Caco-2 (cell line): ENCODE data around the gene KRT13. TPM values are rescaled to one million over a fixed set of nuclear protein-coding genes. Genes with fewer than 3 reads are reported as not detected.

Source experiments
- BruUV-seq: library from RNA; stranded (reverse); fragments of 400-500 nt; replicated peaks from 2 replicates; lab custom pipeline; 2021; lab: Mats Ljungman, UMichigan
- CTCF ChIA-PET: fragments of 300-600 bp; sonication (Branson Sonifier 250); formaldehyde crosslinking; loops from one replicate; lab custom pipeline; 2022; ENCODE audit warnings: antibody characterized with exemption; lab: Charles Lee
- POLR2A ChIA-PET: fragments of 300-600 bp; sonication (Branson Sonifier 250); formaldehyde crosslinking; loops from one replicate; lab custom pipeline; 2022; ENCODE audit warnings: antibody characterized with exemption; lab: Charles Lee
- DNase-seq, 2 experiments: peaks; one replicate each; pipeline versions ENCODE4 v3.0.0 to v3.0.0-alpha.2; 2020 to 2022
- H3K27me3 ChIP-seq: replicated peaks from 2 replicates; pipeline ENCODE4 v1.6.0; 2011; ENCODE audit warnings: low read length; ENCODE audit not compliant: control insufficient read depth, insufficient read depth
- H3K36me3 ChIP-seq: 2 replicates; pipeline ENCODE4 v1.5.1; 2011; ENCODE audit warnings: low read length; ENCODE audit not compliant: control insufficient read depth, insufficient read depth
- H3K4me1 ChIP-seq: fragments of 250-450 bp; sonication (Bioruptor Pico); 2 replicates; pipeline ENCODE4 v1.5.1; 2020; ENCODE audit warnings: mild to moderate bottlenecking
- H3K4me3 ChIP-seq: 2 replicates; pipeline ENCODE4 v1.5.1; 2011; ENCODE audit warnings: low read depth, mild to moderate bottlenecking, control low read depth, low read length
- H3K9me3 ChIP-seq: fragments of 250-450 bp; sonication (Bioruptor Pico); 2 replicates; pipeline ENCODE4 v1.5.1; 2020; ENCODE audit warnings: mild to moderate bottlenecking, moderate library complexity
- H3K27ac Mint-ChIP-seq: one replicate; pipeline ENCODE4 v1.8.0; 2022; ENCODE audit warnings: mixed read lengths; ENCODE audit not compliant: unreplicated experiment
- H3K27me3 Mint-ChIP-seq: one replicate; pipeline ENCODE4 v1.8.0; 2022; ENCODE audit warnings: mixed read lengths; ENCODE audit not compliant: insufficient read depth, unreplicated experiment
- H3K36me3 Mint-ChIP-seq: one replicate; pipeline ENCODE4 v1.8.0; 2022; ENCODE audit warnings: mild to moderate bottlenecking, mixed read lengths; ENCODE audit not compliant: insufficient read depth, unreplicated experiment
- H3K4me1 Mint-ChIP-seq: one replicate; pipeline ENCODE4 v1.8.0; 2022; ENCODE audit warnings: low read depth, mixed read lengths; ENCODE audit not compliant: unreplicated experiment
- H3K4me3 Mint-ChIP-seq: one replicate; pipeline ENCODE4 v1.8.0; 2022; ENCODE audit warnings: mild to moderate bottlenecking, moderate library complexity, mixed read lengths; ENCODE audit not compliant: unreplicated experiment
- H3K9me3 Mint-ChIP-seq: one replicate; pipeline ENCODE4 v1.8.0; 2022; ENCODE audit warnings: mixed read lengths; ENCODE audit not compliant: unreplicated experiment
- intact Hi-C: fragments of 100-400 bp; cut with micrococcal nuclease; formaldehyde crosslinking; loops from one replicate; pipeline ENCODE4 v1.10.0; 2022; ENCODE audit not compliant: unreplicated experiment
- total RNA-seq: library from RNA; stranded (reverse); gene quantifications from 2 replicates; pipeline ENCODE4 v1.2.3, GENCODE V29; 2022
- TF ChIP-seq, protein P1 (sequence below), 2 experiments: fragments of 200-600 bp in 1 of 2; IDR thresholded peaks; 1 replicate in 1 of 2; 2 replicates in 1 of 2; pipeline versions ENCODE4 v1.5.1 to v1.8.0; 2011 to 2022; ENCODE audit warnings: antibody characterized with exemption in 1 of 2, control low read depth in 1 of 2, inconsistent platforms in 1 of 2, low read depth in 1 of 2, low read length in 1 of 2, mild to moderate bottlenecking in 1 of 2, moderate library complexity in 1 of 2; ENCODE audit not compliant: insufficient read depth in 1 of 2, severe bottlenecking in 1 of 2, unreplicated experiment in 1 of 2

The KRT13 gene
- total RNA-seq, 1 experiment from 2014 or later, result not detected

GRCh38 chr17:41489531-41489930 is 15.9 kb downstream of the KRT13 start, which contains the start of gene KRT36:
Gene KRT36 (minus strand): TSS chr17:41489910. CDS start chr17:41489864, 46 bp downstream.
- no peaks in the 10 kb centered on the region for H3K4me1 Mint-ChIP-seq
- no peaks in the 10 kb centered on the region for H3K36me3 Mint-ChIP-seq
- no TSS peak for BruUV-seq

GRCh38 chr17:41486809-41487530 is 18.4 kb downstream of the KRT13 start:
- no peaks in the 10 kb centered on the region for H3K27me3 Mint-ChIP-seq
- CTCF ChIA-PET, result no interaction called here

More at GRCh38 chr17:41489531-41489930, 15.9 kb downstream of the KRT13 start, which contains the start of gene KRT36:
- no peak within 1 kb of the TSS for H3K4me3 ChIP-seq
- no peaks in the 10 kb centered on the region for H3K27me3 ChIP-seq
- no peaks in the 10 kb centered on the region; the same call in 1 of the 2 replicates for H3K4me1 ChIP-seq
- Mint-ChIP-seq H3K27me3 (no peaks in the 10 kb centered on the region), H3K4me3 (no peak within 1 kb of the TSS), H3K9me3 (no peaks in the 10 kb centered on the region), H3K27ac (no peak within 1 kb of the TSS)
- H3K36me3 ChIP-seq, result no peaks in the 10 kb centered on the region
- POLR2A ChIA-PET, result no interaction called here
- TF ChIP-seq, protein P1, sequence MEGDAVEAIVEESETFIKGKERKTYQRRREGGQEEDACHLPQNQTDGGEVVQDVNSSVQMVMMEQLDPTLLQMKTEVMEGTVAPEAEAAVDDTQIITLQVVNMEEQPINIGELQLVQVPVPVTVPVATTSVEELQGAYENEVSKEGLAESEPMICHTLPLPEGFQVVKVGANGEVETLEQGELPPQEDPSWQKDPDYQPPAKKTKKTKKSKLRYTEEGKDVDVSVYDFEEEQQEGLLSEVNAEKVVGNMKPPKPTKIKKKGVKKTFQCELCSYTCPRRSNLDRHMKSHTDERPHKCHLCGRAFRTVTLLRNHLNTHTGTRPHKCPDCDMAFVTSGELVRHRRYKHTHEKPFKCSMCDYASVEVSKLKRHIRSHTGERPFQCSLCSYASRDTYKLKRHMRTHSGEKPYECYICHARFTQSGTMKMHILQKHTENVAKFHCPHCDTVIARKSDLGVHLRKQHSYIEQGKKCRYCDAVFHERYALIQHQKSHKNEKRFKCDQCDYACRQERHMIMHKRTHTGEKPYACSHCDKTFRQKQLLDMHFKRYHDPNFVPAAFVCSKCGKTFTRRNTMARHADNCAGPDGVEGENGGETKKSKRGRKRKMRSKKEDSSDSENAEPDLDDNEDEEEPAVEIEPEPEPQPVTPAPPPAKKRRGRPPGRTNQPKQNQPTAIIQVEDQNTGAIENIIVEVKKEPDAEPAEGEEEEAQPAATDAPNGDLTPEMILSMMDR (IDR thresholded peaks at IDR 0.05; ENCODE audit: insufficient read depth in 1 of 2, low read depth in 1 of 2, low read length in 1 of 2, severe bottlenecking in 1 of 2, unreplicated experiment in 1 of 2), result no peak
- H3K9me3 ChIP-seq, result no peaks in the 10 kb centered on the region
- intact Hi-C loops, result no loop called here
- CTCF ChIA-PET, result interaction anchor here (1.3 kb wide), 1 partner anchor 174 kb away, joined by 3 read pairs; no protein-coding TSS in a partner anchor
- no peak for DNase-seq

DNA sequence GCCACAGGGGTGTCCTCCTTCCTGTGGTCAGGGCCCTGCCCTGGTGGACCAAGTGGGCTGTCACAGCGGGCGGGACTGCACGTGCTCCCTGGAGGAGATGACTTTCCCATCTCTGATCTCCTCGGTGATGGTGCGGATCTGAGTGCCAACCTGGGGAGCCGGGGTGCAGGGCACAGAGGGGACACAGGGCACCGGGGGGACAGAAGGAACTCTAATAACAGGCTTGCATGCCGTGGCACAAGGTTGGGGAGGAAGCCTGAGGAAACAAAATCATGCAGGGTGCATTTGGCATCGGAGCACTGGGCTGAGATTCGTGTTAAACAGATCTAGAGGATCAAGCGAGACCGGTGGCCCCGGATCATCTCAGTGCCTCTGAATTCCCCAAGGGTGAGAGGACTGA is 19.1 kb downstream of the KRT13 start:
- CTCF ChIA-PET, result no interaction called here
- peaks cover 11% of the 10 kb centered on the region for H3K4me1 Mint-ChIP-seq
- H3K27me3 ChIP-seq, result no peaks in the 10 kb centered on the region

More at GRCh38 chr17:41486809-41487530, 18.4 kb downstream of the KRT13 start:
- Histone ChIP-seq H3K9me3 (no peaks in the 10 kb centered on the region), H3K27me3 (no peaks in the 10 kb centered on the region), H3K36me3 (no peaks in the 10 kb centered on the region), H3K4me1 (peaks cover 16% of the 10 kb centered on the region), H3K4me3 (no peak overlapping the region)
- BruUV-seq, result no TSS peak
- TF ChIP-seq, protein P1 (IDR thresholded peaks at IDR 0.05; ENCODE audit: insufficient read depth in 1 of 2, low read depth in 1 of 2, low read length in 1 of 2, severe bottlenecking in 1 of 2, unreplicated experiment in 1 of 2), result peak in 1 of 2 experiments; percentile 38
- Mint-ChIP-seq H3K4me1 (peaks cover 11% of the 10 kb centered on the region), H3K4me3 (no peak overlapping the region), H3K36me3 (no peaks in the 10 kb centered on the region), H3K27ac (no peak overlapping the region), H3K9me3 (no peaks in the 10 kb centered on the region)
- peak in 1 of 2 experiments; percentile 58 for DNase-seq
- POLR2A ChIA-PET, result no interaction called here
- intact Hi-C loops, result no loop called here

More for the DNA sequence above, 19.1 kb downstream of the KRT13 start:
- H3K4me3 ChIP-seq, result no peak overlapping the region
- no peaks in the 10 kb centered on the region for H3K36me3 Mint-ChIP-seq
- TF ChIP-seq, protein P1 (IDR thresholded peaks at IDR 0.05; ENCODE audit: insufficient read depth in 1 of 2, low read depth in 1 of 2, low read length in 1 of 2, severe bottlenecking in 1 of 2, unreplicated experiment in 1 of 2), result no peak
- no peak overlapping the region for H3K27ac Mint-ChIP-seq
- H3K36me3 ChIP-seq, result no peaks in the 10 kb centered on the region
- BruUV-seq, result no TSS peak
- H3K27me3 Mint-ChIP-seq, result no peaks in the 10 kb centered on the region
- DNase-seq, result no peak
- H3K9me3 ChIP-seq, result no peaks in the 10 kb centered on the region
- H3K4me1 ChIP-seq, result peaks cover 16% of the 10 kb centered on the region
- intact Hi-C loops, result no loop called here
- POLR2A ChIA-PET, result no interaction called here
- no peaks in the 10 kb centered on the region for H3K9me3 Mint-ChIP-seq
- no peak overlapping the region for H3K4me3 Mint-ChIP-seq
